Measurements from ENCODE around the gene SLC5A11.
"Not testable (repeated sequence)": the region's sequence is repeated elsewhere in the genome, so short reads cannot be mapped to it uniquely, and the experiment has no call there.

SLC5A11 gene

GRCh38 chr16:24845726-24846547 is at the start of gene SLC5A11:
Gene SLC5A11 (plus strand): TSS chr16:24845963. CDS start chr16:24858644, 12,681 bp downstream.
- no peak for DNase-seq (ENCODE audit: low read depth)

- no peak for DNase-seq (ENCODE audit: low read depth)
These were observed 45.2 kb upstream of the SLC5A11 start for GRCh38 chr16:24800586-24800985.

- DNase-seq (ENCODE audit: low read depth): no peak
These were observed 43.9 kb upstream of the SLC5A11 start for GRCh38 chr16:24801761-24802302.

GRCh38 chr16:24805484-24805883 is 40.3 kb upstream of the SLC5A11 start:
- DNase-seq (ENCODE audit: low read depth): no peak

GRCh38 chr16:24807301-24807700 is 38.5 kb upstream of the SLC5A11 start:
- no peak for DNase-seq (ENCODE audit: low read depth)

GRCh38 chr16:24810951-24811843 is 34.6 kb upstream of the SLC5A11 start:
- DNase-seq (ENCODE audit: low read depth): no peak

- not testable (repeated sequence) for DNase-seq (ENCODE audit: low read depth)
These were observed 33.0 kb upstream of the SLC5A11 start for GRCh38 chr16:24812813-24813212.

GRCh38 chr16:24815021-24815420 is 30.7 kb upstream of the SLC5A11 start:
- DNase-seq (ENCODE audit: low read depth): no peak

GRCh38 chr16:24816688-24817087 is 29.1 kb upstream of the SLC5A11 start:
- no peak for DNase-seq (ENCODE audit: low read depth)

- no peak for DNase-seq (ENCODE audit: low read depth)
These were observed 26.2 kb upstream of the SLC5A11 start for GRCh38 chr16:24819462-24820040.

- no peak for DNase-seq (ENCODE audit: low read depth)
These were observed 25.2 kb upstream of the SLC5A11 start for GRCh38 chr16:24820522-24820921.

GRCh38 chr16:24821129-24821528 is 24.6 kb upstream of the SLC5A11 start:
- no peak for DNase-seq (ENCODE audit: low read depth)

- no peak for DNase-seq (ENCODE audit: low read depth)
These were observed 23.2 kb upstream of the SLC5A11 start for GRCh38 chr16:24822542-24822941.

GRCh38 chr16:24822974-24823373 is 22.8 kb upstream of the SLC5A11 start:
- DNase-seq (ENCODE audit: low read depth): no peak

- no peak for DNase-seq (ENCODE audit: low read depth)
These were observed 20.1 kb upstream of the SLC5A11 start for GRCh38 chr16:24825696-24826095.

- DNase-seq (ENCODE audit: low read depth): no peak
These were observed 19.6 kb upstream of the SLC5A11 start for GRCh38 chr16:24826096-24826690.

- DNase-seq (ENCODE audit: low read depth): no peak
These were observed 18.8 kb upstream of the SLC5A11 start for GRCh38 chr16:24826817-24827566.

- no peak for DNase-seq (ENCODE audit: low read depth)
These were observed 16.6 kb upstream of the SLC5A11 start for GRCh38 chr16:24829153-24829552.

GRCh38 chr16:24833352-24833751 is 12.4 kb upstream of the SLC5A11 start:
- no peak for DNase-seq (ENCODE audit: low read depth)

- DNase-seq (ENCODE audit: low read depth): no peak
These were observed 11.1 kb upstream of the SLC5A11 start for GRCh38 chr16:24834459-24835335.
